A673 (cell line): ENCODE data around the gene TTC28.

ENCODE experiments used
- CTCF ChIP-seq: fragments of 300-800, 200-600 bp; sonication (generic); conservative IDR thresholded peaks from 2 replicates; pipeline ENCODE4 v1.5.1; 2017; ENCODE audit warnings: low read depth, mild to moderate bottlenecking, antibody characterized with exemption, low read length, moderate library complexity, mixed read lengths
- EZH2 ChIP-seq: fragments of 200-600 bp; sonication (generic); IDR thresholded peaks from 2 replicates; pipeline ENCODE4 v1.6.1; 2017; ENCODE audit warnings: borderline replicate concordance, low read depth, mild to moderate bottlenecking, mixed read lengths, antibody characterized with exemption, low read length; ENCODE audit not compliant: poor library complexity, severe bottlenecking

- TF ChIP-seq CTCF (no peak), EZH2 (no peak)
Measured at GRCh38 chr22:28203286-28203685, 476.4 kb downstream of the TTC28 start.
